ENCODE results near the gene LRIG1. TPM values are rescaled to one million over a fixed set of nuclear protein-coding genes. Genes with fewer than 3 reads are reported as not detected.

LRIG1 gene
- total RNA-seq, 1 experiment from 2014 or later = 24.1 TPM

- H3K4me1 ChIP-seq (ENCODE audit: insufficient read depth, low read length, poor library complexity, severe bottlenecking) = peaks cover 4% of the 10 kb centered on the region
- ChIA-PET CTCF (no interaction called here), POLR2A (ENCODE audit: low non-redundant PET) (no interaction called here)
- no peak for DNase-seq (ENCODE audit: low spot score)
- intact Hi-C loops (cut with micrococcal nuclease; ENCODE audit: unreplicated experiment) = no loop called here
- no TSS peak for BruUV-seq (replicated peaks)
- H3K4me3 ChIP-seq (ENCODE audit: low read depth, low read length, poor library complexity, severe bottlenecking) = no peak overlapping the region
- H3K9me3 ChIP-seq (ENCODE audit: low read depth, low read length, poor library complexity, severe bottlenecking) = no peaks in the 10 kb centered on the region
- H3K27ac ChIP-seq (ENCODE audit: low read depth, low read length, poor library complexity, severe bottlenecking) = no peak overlapping the region
- H3K27me3 ChIP-seq (replicated peaks; ENCODE audit: insufficient read depth, low read depth, low read length, poor library complexity) = no peaks in the 10 kb centered on the region
- TF ChIP-seq EZH2 (IDR thresholded peaks at IDR 0.05; ENCODE audit: borderline replicate concordance, low read depth, low read length, poor library complexity, severe bottlenecking) (no peak), CTCF (conservative IDR thresholded peaks at IDR 0.05; ENCODE audit: low read depth, low read length) (no peak)
- H3K36me3 ChIP-seq (ENCODE audit: insufficient read depth, low read length, poor library complexity, severe bottlenecking) = no peaks in the 10 kb centered on the region
Observed at GRCh38 chr3:66525771-66526170, 24.9 kb upstream of the LRIG1 start.

GRCh38 chr3:66520724-66521123 is 19.9 kb upstream of the LRIG1 start:
- ChIA-PET CTCF (no interaction called here), POLR2A (ENCODE audit: low non-redundant PET) (no interaction called here)
- no peak for DNase-seq (ENCODE audit: low spot score)
- BruUV-seq (replicated peaks) = no TSS peak
- H3K27me3 ChIP-seq (replicated peaks; ENCODE audit: insufficient read depth, low read depth, low read length, poor library complexity) = no peaks in the 10 kb centered on the region
- no peaks in the 10 kb centered on the region for H3K36me3 ChIP-seq (ENCODE audit: insufficient read depth, low read length, poor library complexity, severe bottlenecking)
- H3K4me3 ChIP-seq (ENCODE audit: low read depth, low read length, poor library complexity, severe bottlenecking) = no peak overlapping the region
- no peak overlapping the region for H3K27ac ChIP-seq (ENCODE audit: low read depth, low read length, poor library complexity, severe bottlenecking)
- H3K4me1 ChIP-seq (ENCODE audit: insufficient read depth, low read length, poor library complexity, severe bottlenecking) = no peaks in the 10 kb centered on the region
- intact Hi-C loops (cut with micrococcal nuclease; ENCODE audit: unreplicated experiment) = no loop called here
- TF ChIP-seq CTCF (conservative IDR thresholded peaks at IDR 0.05; ENCODE audit: low read depth, low read length) (no peak), EZH2 (IDR thresholded peaks at IDR 0.05; ENCODE audit: borderline replicate concordance, low read depth, low read length, poor library complexity, severe bottlenecking) (no peak)
- no peaks in the 10 kb centered on the region for H3K9me3 ChIP-seq (ENCODE audit: low read depth, low read length, poor library complexity, severe bottlenecking)

- ChIA-PET CTCF (no interaction called here), POLR2A (ENCODE audit: low non-redundant PET) (no interaction called here)
- TF ChIP-seq CTCF (conservative IDR thresholded peaks at IDR 0.05; ENCODE audit: low read depth, low read length) (no peak), EZH2 (IDR thresholded peaks at IDR 0.05; ENCODE audit: borderline replicate concordance, low read depth, low read length, poor library complexity, severe bottlenecking) (no peak)
- intact Hi-C loops (cut with micrococcal nuclease; ENCODE audit: unreplicated experiment) = no loop called here
- H3K27me3 ChIP-seq (replicated peaks; ENCODE audit: insufficient read depth, low read depth, low read length, poor library complexity) = no peaks in the 10 kb centered on the region
- DNase-seq (ENCODE audit: low spot score) = no peak
- H3K9me3 ChIP-seq (ENCODE audit: low read depth, low read length, poor library complexity, severe bottlenecking) = no peaks in the 10 kb centered on the region
- no peaks in the 10 kb centered on the region for H3K4me1 ChIP-seq (ENCODE audit: insufficient read depth, low read length, poor library complexity, severe bottlenecking)
- no peaks in the 10 kb centered on the region for H3K36me3 ChIP-seq (ENCODE audit: insufficient read depth, low read length, poor library complexity, severe bottlenecking)
- no peak overlapping the region for H3K4me3 ChIP-seq (ENCODE audit: low read depth, low read length, poor library complexity, severe bottlenecking)
- BruUV-seq (replicated peaks) = no TSS peak
- H3K27ac ChIP-seq (ENCODE audit: low read depth, low read length, poor library complexity, severe bottlenecking) = no peak overlapping the region
Observed at GRCh38 chr3:66518644-66519043, 17.8 kb upstream of the LRIG1 start.

Data from A673 (cell line).